Non-pigmented ciliary epithelial cell (primary cell): ENCODE measurements around the gene ZNF282.

Experiments
- DNase-seq: peaks from one replicate; pipeline ENCODE4 v3.0.0-alpha.2; 2010; ENCODE audit warnings: low read depth

Gene ZNF282

DNA sequence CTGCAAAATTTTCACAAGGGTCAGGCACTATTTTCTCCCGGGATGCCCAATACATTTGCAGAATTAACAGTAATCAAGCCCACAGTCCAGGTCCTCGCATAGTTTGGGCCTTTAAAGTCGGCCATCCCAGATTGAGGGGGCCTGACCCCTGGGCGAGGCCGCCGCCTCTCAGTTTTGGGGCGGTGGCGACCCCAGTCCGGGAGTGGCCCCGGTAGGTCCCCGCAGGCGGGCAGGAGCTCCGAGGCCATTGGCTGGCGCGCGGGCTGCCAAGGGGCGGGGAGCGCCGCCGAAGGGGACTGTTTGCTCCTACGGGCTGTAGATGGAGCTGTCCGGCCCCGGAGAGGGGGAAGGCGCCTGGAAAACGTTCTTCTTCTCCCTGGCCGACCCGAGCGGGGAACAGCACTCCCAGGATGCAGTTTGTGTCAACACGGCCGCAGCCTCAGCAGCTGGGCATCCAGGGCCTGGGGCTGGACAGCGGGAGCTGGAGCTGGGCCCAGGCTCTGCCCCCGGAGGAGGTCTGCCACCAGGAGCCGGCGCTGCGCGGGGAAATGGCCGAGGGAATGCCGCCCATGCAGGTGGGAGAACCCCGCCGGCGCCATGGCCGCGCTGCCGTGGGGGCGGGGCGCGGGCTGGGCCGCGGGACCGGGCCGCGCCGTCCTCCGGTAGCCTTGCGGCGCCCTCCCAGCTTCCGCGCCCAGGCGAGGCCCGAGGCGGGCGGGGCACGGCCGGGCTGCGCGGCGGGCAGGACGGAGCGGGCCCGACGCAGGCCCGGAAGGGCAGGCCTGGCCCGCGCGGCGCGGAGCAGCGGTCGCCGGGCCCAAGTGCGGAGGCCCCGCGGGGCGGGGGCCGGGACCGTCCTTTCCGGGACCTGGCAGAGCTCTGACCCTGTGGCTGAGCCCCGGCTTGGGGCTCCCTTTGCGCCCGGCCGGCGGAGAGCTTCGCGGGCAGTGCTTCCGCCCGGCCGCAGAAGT is at the start of gene ZNF282:
Gene ZNF282 (plus strand): TSS at position 367 of the 971 bp plus-strand sequence. CDS start 44 bp downstream, at position 411.
- peak; percentile 64 for DNase-seq

DNA sequence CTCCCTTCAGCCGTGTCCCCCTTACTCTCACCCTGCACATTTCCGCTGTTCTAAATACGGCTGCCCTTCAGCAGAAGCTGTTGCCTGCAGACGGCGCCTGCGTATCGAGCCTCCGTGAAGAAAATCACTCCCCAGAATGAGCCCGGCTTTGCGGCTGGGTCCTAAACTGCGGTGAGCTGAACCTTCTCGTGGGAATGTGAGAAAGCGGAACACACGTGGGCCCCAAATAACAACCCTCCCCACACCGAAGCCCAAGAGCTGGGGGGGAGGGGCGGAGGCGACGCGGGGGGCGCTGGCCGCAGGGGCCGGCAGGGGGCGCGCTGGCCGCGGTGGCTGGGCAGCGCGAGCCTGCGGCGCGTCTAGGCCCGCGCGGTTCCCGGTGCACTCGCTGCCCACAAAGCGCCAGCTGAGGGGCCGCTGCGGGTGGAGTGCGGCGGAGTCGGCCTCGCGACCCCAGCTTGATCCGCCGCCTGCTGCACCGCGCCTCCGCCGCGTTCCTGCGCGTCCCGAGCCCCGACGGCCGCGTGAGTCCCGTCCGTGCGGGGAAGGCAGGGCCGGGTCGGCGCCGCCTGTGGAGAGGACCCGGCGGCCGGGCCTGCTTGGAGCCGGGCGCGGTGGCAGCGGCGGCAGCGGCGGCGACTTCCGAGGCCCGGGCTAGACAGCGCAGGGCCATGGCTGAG is 48.1 kb upstream of the ZNF282 start, which contains the start of gene ZNF398:
Gene ZNF398 (plus strand): TSS at position 382 of the 680 bp plus-strand sequence. CDS start 290 bp downstream, at position 672.
- DNase-seq = no peak

DNA sequence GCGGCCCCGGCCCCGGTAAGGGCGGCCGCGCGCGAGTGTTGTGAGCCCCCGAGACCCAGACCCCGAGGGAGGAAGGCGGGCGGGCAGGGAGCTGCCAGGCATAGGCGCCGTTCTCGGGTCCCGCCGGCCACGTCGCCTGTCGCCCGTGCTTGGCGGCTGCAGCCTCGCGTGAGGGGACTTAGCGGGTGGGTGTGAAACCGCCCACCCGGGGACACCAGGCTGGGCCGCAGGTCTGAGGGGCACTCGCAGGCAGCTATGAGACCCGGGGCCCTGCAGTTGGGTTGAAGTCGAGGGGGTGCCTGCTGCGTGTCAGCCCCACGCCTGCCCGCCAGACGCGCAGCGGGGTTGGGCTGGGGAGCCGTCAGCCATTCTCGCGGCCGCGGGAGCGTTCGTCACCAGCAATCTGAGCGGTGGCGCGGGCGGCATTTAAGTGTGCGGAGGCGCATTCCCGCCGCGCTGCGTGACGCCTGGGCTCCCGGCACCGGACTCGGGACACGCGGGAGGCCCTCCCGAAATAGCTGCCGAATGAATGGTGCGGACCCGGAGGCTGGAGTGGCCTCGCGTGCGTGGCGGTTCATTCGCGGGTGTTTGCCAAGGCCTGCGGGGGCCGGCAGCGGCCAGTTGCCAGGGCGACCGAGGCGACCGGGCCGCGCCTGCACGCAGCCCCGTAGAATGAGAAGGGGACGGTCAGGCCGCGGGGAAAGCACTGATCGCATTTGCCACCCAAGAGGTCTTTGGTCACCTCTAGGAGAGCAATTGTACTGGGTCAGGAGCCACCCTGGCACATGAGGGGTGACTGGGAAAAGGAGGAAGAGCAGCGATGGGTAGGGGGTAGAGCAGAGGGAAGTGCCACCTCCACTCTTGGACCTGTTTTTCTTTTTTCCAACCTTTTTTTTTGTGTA is 47.3 kb upstream of the ZNF282 start:
- no peak for DNase-seq

- no peak for DNase-seq
These were observed 44.4 kb upstream of the ZNF282 start for GRCh38 chr7:149150981-149151380.

GRCh38 chr7:149153346-149153745 is 42.0 kb upstream of the ZNF282 start:
- DNase-seq = no peak

GRCh38 chr7:149154056-149154455 is 41.3 kb upstream of the ZNF282 start:
- no peak for DNase-seq

GRCh38 chr7:149156898-149157297 is 38.4 kb upstream of the ZNF282 start:
- no peak for DNase-seq

DNA sequence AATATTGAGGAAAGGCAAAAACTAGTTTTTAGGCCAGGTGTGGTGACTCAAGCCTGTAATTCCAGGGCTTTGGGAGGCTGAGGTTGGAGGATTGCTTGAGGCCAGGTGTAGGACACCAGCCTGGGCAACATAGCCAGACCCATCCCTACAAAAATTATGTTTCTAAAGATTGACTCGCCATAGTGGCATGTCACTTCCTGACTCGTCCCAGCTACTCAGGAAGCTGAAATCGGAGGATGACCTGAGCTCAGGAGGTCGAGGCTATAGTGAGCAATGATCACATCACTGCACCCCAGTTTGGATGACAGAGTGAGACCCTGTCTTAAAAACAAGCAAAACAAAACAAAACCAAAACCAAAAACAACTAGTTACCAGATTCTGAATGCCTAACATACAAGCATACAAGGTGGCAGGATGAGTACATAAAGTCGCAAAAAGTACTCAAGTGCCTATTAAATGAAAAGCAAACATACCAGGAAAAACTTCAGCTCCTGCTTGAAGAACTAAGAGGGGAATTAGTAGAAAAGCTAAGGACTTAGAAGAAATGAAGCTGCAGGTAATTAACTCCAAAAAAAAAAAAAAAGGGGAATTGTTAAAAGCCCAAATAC is 34.0 kb upstream of the ZNF282 start:
- DNase-seq = no peak

GRCh38 chr7:149166142-149166541 is 29.2 kb upstream of the ZNF282 start:
- no peak for DNase-seq

DNA sequence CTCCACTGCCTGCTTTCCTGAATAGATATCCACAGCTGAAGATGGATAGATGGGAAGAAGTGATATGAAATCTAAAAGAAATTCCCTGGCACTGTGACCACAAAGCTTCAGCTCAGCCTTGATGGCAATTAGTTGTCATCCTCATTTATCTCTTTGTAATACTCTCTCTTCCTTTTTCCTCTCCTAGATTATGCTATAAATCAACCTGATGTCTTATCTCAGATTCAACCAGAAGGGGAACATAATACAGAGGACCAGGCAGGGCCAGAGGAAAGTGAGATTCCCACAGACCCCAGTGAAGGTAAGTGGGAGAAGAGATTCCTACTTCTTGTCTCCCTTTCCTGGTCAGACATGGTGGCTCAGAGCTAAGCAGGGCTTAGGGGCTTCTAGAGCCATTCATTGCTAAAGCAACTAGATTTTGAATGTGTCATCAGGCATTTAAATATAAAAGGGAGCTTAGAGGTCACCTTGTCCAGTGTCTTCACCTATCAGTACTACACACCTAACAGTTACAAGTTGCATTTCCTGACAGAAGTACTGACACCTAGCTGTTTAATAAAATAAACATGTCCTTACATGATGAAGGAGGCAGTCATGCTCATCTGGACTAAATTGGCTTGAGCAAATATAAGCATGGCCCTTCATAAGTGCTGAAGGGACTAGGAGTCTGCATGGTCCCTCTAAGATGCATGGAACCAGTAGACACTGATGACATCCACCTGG is 28.6 kb upstream of the ZNF282 start:
- no peak for DNase-seq

- no peak for DNase-seq
These were observed 23.3 kb upstream of the ZNF282 start for GRCh38 chr7:149171892-149172533.

GRCh38 chr7:149172534-149172920 is 22.8 kb upstream of the ZNF282 start:
- no peak for DNase-seq

- no peak for DNase-seq
These were observed 20.2 kb upstream of the ZNF282 start for GRCh38 chr7:149175150-149175549.

- no peak for DNase-seq
These were observed 16.1 kb upstream of the ZNF282 start for GRCh38 chr7:149179241-149179640.

DNA sequence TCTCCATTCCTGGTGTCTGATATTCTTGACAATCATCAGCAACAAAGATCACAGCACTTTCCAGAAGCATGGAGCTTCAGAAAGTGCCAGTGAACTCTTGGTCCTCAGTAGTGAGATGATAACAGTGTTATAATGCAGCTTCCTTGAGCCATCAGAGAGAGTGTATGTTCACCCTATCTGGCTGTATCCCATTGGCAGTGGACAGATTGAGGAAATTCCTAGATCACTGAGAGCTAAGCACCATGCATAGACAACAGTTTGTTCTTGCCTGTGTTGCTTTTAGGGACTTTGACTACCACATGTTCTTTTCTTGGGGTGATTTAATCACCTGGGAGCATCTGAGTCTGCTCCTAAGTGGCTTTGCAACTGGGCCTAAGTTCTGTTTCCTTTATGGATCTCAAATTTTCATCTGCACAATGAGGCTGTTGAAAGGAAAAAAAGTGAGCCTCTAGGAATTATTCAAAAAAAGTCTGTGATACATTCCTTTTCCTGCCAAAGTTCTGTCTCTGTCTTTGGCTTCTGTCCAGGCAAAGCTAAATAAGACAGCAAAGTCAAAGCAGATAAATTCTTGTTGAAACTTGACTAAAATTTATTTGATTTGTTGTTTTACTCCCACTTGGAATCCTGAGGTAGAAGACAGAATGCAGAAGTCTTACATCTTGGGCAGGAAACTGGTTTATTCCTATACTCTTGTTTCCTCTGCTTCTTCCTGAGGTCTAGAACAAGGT is 14.5 kb upstream of the ZNF282 start:
- no peak for DNase-seq

- DNase-seq = no peak
These were observed 13.9 kb upstream of the ZNF282 start for GRCh38 chr7:149181450-149181790.

DNA sequence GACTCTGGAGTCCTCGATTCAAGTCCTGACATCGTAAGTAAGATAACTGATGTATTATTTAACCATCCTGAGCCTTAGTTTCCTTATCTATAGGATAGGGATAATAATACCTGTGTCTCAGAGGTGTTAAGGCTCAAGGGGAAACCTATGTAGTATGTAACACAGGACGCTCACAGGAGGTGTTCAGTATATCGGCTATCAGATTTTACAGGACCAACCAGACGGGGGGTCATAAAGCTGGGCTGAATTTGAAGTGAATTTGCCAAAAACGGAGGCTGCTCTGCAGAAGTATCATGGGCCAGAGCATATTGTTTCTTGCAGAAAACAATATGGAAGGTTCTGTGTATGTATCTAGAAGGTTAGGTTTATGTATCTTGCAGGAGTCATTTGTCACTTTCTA is 11.1 kb upstream of the ZNF282 start:
- no peak for DNase-seq

- DNase-seq = no peak
These were observed 7.1 kb upstream of the ZNF282 start for GRCh38 chr7:149188213-149188612.

DNA sequence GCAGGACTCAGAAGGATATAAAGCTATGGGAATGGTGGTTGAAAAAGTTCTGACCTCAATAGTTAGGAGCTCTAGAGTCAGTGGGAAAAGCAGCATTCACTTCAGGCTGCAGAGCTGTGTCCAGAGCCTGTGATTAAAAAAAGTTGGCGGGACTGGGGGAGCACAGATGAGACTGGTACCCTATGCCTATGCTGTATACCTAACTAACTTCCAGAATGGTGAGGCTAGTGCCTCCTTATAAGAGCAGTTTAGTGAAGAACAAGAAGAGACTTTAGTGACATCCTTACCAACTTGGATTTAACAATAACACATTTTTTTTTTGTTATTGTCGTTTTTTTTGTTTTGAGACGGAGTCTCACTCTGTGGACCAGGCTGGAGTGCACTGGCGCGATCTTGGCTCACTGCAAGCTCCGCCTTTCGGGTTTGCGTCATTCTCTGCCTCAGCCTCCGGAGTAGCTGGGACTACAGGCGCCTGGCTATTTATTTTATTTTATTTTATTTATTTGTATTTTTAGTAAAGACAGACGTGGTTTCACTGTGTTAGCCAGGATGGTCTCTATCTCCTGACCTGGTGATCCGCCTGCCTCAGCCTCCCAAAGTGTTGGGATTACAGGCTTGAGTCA is 6.6 kb upstream of the ZNF282 start:
- no peak for DNase-seq
